GM18508 (cell line): ENCODE measurements around the gene HAUS8.
"Not testable (repeated sequence)": the region's sequence is repeated elsewhere in the genome, so short reads cannot be mapped to it uniquely, and the experiment has no call there.

Experiments
- ATAC-seq: cut with Tn5 transposase; IDR thresholded peaks from one replicate; pipeline ENCODE4 v1.9.1; 2021; ENCODE audit warnings: moderate number of reproducible peaks; ENCODE audit not compliant: insufficient read depth, unreplicated experiment

HAUS8 gene

DNA sequence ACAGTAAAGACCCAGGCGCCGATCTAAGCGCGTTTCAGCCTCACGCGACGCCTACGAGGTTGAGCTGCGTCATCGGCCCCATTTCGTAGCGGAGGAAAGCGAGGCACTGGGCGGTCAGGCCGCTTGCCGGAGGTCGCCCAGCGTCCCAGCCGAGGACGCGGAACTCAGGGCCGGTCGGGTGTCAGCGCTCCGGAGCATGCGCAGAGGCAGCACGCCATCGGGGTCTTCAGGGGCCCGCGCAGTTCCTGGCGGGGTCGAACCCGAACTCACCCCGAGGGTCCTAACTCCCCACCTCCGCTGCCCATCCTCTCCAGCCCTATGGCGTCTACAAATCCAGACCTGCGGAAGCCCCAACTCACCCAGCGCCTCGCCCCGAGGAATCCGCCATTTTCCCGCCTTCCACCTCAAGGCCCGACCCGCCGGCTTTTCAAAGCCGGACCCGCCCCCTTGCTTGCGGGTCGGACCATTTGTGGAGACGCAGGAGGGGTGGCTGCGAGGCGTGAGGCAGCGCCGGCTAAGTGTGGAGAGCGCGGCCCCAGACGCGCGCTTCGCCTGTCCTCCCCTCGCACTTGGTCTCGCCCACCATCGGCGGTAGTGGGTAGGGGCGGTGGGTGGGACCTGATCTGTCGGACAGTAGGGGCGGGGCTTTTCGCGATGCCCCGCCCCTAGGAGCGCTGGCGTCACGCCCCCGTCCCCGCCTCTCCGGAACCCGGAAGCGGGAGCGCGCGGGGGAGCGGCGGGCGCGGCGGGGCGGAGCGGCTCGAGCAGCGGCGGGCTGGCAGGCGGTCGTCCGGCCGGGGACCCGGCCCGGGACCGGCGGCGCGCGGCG lies at the start of gene HAUS8, which contains the start of gene MYO9B:
Gene HAUS8 (minus strand): TSS at position 418 of the 829 bp plus-strand sequence. CDS start 30 bp downstream, at position 388.
Gene MYO9B (plus strand): TSS at position 743 of the 829 bp plus-strand sequence. CDS start 25,941 bp downstream, outside the sequence.
- ATAC-seq = peak; percentile 44

GRCh38 chr19:17124025-17124424 lies 48.8 kb upstream of the HAUS8 start:
- ATAC-seq = no peak

- ATAC-seq = no peak
Observed at GRCh38 chr19:17123041-17123440, 47.8 kb upstream of the HAUS8 start.

DNA sequence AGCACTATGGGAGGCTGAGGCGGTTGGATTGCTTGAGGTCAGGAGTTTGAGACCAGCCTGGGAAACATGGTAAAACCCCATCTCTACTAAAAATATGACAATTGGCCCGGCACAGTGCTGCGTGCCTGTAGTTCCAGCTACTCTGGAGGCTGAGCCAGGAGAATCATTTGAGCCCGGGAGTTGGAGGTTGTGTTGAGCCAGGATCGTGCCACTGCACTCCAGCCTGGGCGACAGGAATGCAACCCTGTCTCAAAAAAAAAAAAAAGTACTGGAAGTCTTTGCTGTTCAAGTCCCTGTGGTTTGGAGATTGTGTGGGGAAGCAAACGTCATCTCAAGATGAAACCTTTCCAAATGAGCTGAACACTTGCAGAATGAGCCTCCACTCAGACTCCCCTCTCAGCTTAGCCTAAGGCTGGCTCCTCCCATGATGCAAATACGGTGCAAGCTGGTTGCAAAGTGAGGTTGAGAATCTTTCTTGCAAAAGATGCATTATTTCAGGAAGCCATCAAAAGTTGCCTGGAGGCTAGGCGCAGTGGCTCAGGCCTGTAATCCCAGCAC lies 46.6 kb upstream of the HAUS8 start:
- no peak for ATAC-seq

DNA sequence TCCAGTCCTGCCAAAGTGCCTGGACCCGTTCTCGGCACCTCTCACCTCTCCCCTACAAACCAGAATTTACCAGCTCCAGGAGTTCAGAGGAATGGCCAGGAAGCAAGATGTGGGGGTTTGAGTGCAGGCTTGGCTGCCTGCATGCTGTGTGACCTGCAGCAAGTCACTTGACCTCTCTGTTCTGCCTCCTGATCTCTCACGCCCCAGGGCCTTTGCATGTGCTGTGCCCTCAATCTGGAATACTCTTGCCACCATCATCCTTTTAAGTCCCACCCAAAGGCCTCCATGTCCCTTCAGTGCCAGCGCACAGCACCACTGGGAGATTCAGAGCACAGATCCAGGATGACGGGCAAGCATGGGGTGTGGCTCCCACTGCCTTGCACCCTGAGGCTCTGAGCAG lies 43.7 kb upstream of the HAUS8 start:
- no peak for ATAC-seq

- ATAC-seq = no peak
Observed at GRCh38 chr19:17116996-17117702, 41.9 kb upstream of the HAUS8 start.

DNA sequence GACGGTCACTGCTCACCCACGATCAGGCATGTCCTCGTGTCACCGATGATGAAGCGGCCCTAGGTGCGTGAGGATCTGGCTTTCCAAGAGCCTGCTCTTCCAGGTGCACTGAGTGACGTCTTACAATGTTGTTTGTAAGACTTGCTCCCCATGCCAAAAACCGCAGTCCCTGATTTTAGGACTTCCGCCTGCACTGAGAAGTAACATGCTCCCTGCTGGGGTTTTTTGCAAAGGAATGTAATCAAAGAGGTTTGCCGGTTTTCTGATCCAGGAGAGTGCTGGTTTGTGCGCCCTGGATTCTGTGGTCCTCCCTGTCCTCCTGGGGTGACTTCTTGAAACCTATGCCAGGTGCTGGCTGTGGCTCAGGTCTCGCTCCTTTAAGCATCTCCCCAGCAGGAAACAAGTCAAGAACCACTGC lies 39.2 kb upstream of the HAUS8 start:
- no peak for ATAC-seq

DNA sequence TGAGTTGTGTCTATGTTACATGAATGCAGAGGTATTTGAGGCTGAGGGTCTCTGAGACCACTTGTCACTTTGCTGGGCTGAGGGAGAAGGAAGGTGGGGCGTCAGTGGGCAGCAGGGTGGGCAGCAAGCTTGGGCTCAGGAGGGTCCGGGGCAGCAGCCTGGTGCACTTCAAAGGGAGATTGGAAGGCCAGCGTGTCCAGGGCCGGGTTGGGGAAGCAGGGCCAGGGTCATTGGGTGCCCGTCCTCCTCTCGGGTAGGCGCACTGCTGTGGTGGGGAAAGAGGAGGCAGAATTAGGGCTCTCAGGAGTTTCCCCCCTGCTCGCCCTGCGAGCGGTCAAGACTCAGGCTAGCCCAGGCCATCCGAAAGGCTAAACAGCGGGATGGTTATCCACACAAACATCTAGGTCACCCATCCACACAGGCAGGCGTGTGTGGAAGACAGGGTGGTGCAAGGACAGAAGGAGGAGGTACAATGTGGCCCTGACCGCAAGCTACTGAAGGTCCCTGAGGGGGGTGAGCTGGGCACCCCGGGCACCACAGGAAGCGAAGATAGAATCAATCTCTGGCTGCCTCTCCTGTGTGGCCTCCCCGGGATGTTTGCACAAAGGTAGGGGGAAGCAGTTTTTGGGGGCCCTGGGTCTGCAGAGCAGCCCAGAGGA lies 38.0 kb upstream of the HAUS8 start:
- ATAC-seq = no peak

DNA sequence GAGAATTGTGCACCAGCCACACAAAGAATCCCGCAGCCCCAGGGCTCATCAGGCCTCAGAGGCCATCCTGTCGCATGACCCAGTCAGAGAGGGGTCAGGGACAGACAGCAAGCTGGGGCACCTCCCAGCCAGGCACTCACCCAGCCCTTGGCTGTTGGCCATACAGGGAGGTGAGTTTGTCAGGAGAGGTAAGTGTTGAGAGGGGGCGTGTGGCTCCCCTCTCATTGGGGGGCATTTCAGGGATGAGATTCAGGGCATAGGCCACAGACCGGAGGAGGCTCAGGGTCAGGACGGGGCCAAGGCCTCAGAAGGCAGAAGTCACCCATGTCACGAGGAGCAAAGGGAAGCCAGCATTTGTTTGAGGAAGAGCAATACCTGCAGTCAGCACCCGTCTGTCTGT lies 37.4 kb upstream of the HAUS8 start:
- no peak for ATAC-seq

DNA sequence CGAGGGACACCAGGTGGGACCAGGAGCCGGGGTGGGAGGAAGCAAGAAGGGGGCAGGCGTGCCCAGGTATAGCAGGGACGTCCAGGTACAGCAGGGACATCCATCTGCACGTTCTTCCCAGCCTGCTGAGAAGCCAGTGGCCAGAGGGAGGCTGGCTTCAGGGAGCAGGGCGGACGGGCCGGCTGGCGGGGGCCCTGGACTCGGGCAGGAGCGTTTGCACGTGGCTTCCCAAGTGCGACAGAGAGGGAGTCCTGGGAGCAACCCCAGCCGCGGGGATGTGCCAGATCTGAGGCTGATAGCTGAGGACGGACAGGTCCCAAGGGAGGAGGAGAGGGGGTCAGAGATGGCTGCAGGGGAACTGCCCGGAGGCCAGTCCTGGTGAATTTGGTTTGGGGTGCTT lies 37.0 kb upstream of the HAUS8 start:
- ATAC-seq = no peak

DNA sequence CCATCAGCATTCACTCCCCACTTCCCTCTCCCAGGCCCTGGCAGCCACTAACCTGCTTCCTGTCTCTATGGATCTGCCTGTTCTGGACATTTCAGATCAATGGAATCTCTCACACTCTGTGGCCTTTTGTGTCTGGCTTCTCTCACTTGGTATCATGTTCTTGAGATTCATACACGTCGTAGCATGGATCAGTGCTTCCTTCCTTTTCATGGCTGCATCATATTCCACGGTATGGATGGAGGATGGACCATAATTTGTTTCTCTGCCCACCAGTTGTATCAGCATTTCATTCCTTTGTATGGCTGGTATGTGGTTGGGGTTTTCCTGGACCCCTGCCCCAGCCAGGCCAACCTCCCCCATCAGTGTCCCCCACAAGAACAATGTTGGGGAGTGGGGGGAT lies 36.5 kb upstream of the HAUS8 start:
- no peak for ATAC-seq

DNA sequence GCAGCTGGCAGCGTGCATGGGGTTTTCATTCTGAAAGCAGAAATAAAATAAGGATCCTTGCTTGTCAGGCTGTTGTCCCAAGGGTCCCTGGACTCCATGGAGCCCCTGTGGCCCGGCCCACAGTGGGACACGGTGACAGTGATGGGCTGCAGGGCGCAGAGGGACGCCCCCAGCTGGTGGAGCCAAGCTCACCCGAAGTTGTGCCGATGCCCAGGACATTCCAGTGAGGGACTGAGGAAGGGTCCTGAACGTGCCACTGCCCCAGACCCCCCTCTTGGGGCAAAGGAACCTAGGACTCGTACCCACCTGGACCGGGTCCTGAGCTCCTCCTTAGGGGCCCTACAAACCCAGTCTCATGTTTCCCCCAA lies 35.3 kb upstream of the HAUS8 start:
- no peak for ATAC-seq

DNA sequence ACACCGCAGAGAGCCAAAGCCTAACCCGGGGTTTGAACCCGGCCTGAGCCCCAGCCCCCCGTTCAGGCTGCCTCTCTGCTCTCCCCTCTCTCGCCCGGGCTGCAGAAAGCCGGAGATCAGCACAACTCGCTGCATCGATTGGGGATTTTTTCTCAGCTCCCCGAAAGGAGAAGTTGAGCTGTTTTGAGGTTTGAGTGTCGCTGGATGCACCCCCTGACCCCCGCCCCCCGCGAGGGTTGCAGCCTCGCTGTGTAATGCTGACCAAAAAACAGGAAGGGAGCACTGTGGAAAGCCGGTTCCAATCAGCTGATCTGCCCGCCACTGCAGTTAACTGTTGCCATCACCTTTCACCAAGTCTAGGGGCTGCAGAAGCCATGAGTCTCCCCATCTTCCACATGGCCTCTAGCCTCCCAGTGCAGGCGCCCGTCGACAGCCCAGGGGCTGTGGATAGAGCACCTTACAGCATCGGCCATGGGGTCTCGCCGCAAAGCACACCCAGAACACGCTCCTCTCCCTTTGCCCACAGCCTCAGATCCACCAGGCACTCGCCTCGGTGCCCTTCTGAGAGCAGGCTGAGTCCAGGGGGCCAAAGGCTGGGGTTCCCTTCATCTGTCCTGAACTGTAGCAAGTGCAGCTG lies 34.8 kb upstream of the HAUS8 start:
- ATAC-seq = no peak

DNA sequence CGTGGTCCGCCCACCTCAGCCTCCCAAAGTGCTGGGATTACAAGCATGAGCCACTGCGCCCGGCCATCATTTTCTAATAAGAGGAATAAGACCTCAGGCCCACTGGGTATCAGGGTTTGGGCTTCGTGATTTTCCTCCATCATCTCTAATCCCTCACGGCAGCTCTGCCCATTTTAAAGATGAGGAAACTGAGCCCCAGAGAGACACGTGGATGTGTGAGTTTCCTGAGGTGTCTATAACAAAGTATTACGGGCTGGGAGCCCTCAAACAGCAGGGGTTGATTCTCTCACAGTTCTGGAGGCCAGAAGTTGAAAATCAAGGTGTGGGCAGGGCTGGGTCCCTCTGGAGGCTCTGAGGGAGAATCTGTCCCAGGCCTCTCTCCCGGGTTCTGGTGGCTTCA lies 34.0 kb upstream of the HAUS8 start:
- no peak for ATAC-seq

GRCh38 chr19:17108453-17108784 lies 33.2 kb upstream of the HAUS8 start:
- ATAC-seq = no peak

DNA sequence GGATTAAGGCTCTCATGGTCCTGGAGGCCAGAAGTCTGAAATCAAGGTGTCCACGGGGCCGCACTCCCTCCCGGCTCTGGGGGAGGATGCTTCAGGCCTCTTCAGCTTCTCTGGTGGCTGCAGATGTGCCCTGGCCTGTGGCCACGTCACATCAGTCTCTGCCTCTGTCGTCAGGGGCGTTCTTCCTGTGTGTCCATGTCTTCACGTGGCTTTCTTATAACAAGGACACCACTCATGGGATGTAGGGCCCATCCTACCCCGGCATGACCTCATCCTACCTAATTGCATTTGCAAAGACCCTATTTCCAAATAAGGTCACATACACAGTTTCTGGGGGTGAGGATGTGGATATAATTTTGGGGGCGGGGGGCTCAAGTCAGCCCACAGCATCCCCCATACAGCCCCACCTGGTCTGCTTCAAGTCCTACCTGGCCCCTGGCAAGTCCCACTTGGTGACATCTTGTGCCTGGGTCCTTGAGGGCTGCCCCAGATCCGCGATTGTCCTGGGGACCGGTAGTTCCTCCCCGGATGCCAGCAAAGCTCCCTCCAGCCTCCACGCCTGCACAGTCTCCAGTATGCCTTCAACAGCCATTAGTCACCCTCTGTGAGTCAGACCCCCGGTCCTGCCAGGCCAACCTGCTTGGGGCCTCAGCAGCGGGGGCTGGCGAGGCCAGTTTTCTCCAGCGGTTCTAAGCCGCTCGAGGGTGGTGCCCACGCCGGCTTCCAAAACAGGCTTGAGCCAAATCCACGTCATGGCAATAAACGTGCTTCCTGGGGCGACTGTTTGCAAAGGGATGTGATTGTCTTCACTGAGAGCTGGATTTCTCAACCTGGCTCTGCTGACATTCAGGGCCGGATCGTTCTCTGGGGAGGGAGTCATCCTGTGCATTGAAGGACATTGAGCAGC lies 32.5 kb upstream of the HAUS8 start:
- no peak for ATAC-seq

DNA sequence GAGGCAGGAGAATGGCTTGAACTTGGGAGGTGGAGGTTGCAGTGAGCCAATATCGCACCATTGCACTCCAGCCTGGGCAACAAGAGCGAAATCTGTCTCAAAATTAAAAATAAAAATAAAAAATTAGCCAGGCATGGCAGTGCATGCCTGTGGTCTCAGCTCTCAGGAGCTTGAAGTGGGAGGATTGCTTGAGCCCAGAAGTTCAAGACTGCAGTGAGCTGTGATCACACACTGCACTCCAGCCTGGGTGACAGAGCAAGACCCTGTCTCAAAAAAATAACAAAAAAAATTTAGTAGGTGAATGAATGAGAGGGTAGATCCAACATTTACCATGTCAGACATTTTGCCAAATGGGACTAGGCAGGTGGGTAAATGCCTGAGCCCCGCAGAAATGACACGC lies 31.7 kb upstream of the HAUS8 start:
- not testable (repeated sequence) for ATAC-seq

DNA sequence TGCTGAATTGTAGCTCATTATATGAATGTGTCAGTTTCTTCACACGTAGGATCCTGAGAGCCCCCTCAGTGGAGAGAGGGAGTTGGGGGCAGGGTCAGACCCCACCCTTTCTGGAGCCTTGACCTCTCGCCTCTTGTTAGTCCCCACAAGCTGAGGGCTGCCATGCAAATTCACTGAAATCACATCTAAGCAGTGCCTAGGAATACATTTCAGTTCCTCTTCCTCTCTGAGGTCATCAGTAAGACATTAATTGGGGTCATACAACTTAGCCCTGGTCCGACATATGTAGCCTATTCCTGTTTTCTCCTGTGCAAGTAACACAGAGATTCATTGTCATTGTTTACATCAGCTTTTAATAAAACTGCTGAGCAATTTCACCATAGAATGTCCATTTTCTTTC lies 30.3 kb upstream of the HAUS8 start:
- ATAC-seq = no peak

DNA sequence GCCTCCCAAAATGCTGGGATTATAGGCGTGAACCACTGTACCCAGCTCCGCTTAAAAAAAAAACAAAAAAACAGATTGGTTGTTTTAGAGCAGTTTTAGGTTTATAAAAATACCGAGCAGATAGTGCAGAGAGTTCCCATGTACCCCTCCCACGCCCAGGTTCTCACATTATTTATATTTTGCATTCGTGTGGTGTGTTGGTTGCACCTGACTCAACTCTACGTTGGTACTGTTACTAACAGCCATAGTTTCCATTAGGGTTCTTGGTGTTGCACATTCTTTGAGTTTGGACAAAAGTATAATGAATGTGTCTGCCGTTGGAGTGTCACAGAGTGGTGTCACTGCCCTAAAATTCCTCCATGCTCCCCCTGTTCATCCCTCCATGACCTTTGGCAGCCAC lies 29.4 kb upstream of the HAUS8 start:
- ATAC-seq = no peak

- ATAC-seq = no peak
Observed at GRCh38 chr19:17103177-17103576, 27.9 kb upstream of the HAUS8 start.
